ENCODE results near the gene ABCC10.
"Not testable (repeated sequence)": the region's sequence is repeated elsewhere in the genome, so short reads cannot be mapped to it uniquely, and the experiment has no call there.

ABCC10 gene

DNA sequence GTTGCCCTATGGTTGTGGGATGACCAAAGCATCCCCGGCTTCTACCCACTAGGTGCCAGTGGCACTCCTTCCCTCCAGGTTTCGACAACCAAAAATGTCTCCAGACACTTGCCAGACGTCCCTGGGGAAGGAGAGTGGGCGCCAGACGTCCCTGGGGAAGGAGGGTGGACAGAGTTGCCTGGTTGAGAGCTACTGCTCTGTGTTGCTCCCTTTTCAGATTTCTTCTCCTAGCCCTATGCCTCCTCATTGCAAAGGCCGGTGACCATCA, 69.7 kb downstream of the ABCC10 start:
- no peak overlapping the region for H3K4me3 ChIP-seq (ENCODE audit: low read length)
- no peak for TF ChIP-seq ZNF274 (IDR thresholded peaks at IDR 0.05; ENCODE audit: low read depth, low read length)

GRCh38 chr6:43497689-43498088, 70.3 kb downstream of the ABCC10 start:
- no peak for TF ChIP-seq ZNF274 (IDR thresholded peaks at IDR 0.05; ENCODE audit: low read depth, low read length)
- no peak overlapping the region for H3K4me3 ChIP-seq (ENCODE audit: low read length)

DNA sequence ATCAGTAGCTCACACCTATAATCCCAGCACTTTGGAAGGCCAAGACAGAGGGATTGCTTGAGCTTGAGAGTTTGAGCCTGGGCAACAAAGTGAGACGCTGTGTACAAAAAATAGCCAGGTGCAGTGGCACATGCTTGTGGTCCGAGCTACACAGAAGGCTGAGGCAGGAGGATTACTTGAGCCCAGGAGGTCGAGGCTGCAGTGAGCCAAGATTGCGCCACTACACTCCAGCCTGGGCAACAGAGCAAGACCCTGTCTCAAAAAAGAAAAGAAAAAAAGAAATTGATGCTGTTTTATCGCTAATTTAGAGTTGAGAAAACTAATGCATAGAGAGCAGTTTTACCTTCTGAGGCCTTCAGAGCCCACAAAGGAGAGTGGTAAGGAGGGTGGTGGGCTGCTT, 71.0 kb downstream of the ABCC10 start:
- H3K4me3 ChIP-seq (ENCODE audit: low read length): not testable (repeated sequence)

GRCh38 chr6:43499028-43499815, 71.9 kb downstream of the ABCC10 start:
- no peak overlapping the region for H3K4me3 ChIP-seq (ENCODE audit: low read length)
- no peak for TF ChIP-seq ZNF274 (IDR thresholded peaks at IDR 0.05; ENCODE audit: low read depth, low read length)

Data from GM08714 (cell line).